Adrenal gland (tissue), 5 donors: Measurements from ENCODE around the gene STK11IP.

Experiments
- CTCF ChIP-seq, 6 experiments: fragments of 450-650 bp in 4 of 6; fragments of 200-600 bp in 2 of 6; sonication (generic) in 1 of 6; IDR thresholded peaks; 1 replicate in 5 of 6; 2 replicates in 1 of 6; pipeline versions ENCODE4 v1.5.1 to v1.8.0; 2016 to 2021; ENCODE audit warnings: antibody characterized with exemption in 6 of 6, mild to moderate bottlenecking in 2 of 6, moderate library complexity in 1 of 6
- POLR2A ChIP-seq, 2 donors: fragments of 450-650 bp; IDR thresholded peaks; one replicate each; pipeline ENCODE4 v1.6.1; 2017; ENCODE audit warnings: antibody characterized with exemption in 2 of 2, mild to moderate bottlenecking in 2 of 2, moderate library complexity in 1 of 2
- donor health status: DM: no; HTN: no; CAD: no.

DNA sequence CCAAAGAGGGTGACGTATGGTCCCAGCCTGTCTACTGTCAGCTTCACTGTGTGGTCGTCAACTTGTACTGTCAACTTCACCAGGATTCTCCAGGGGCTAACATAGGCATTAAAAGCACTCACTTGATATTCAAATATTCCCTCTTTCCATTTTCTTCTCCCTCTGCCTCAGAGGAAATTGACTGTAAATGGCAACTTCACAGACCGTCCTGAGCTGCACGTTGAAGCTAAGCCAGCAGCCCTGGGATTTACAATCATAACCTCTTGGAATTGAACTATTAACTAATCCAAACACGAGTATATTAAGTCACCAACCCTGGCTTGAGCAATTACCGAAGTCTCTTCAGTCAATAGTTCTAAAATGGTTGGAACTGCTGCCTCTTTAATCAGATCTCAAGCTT is 68.3 kb downstream of the STK11IP start:
- TF ChIP-seq CTCF (IDR thresholded peaks at IDR 0.05) = no peak
- no peak for TF ChIP-seq POLR2A (IDR thresholded peaks at IDR 0.05)
